Subcutaneous adipose tissue (tissue), 4 donors: ENCODE measurements around the gene RBMS1. TPM values are rescaled to one million over a fixed set of nuclear protein-coding genes. Genes with fewer than 3 reads are reported as not detected.

Experiments
- total RNA-seq, 4 donors: library from RNA; depleted of rRNA; stranded (reverse); fragments of >200 nt; gene quantifications; one replicate each; pipeline ENCODE4 v1.1.0, GENCODE V29; 2016
- TF ChIP-seq, protein P1 (sequence below): fragments of 450-650 bp; IDR thresholded peaks from one replicate; pipeline ENCODE4 v1.5.1; 2016; ENCODE audit warnings: low read depth, mild to moderate bottlenecking, control low read depth, antibody characterized with exemption, moderate library complexity

The RBMS1 gene
- total RNA-seq, 4 donors from 2014 or later, result 80.1 to 164 (median 95.7) TPM

DNA sequence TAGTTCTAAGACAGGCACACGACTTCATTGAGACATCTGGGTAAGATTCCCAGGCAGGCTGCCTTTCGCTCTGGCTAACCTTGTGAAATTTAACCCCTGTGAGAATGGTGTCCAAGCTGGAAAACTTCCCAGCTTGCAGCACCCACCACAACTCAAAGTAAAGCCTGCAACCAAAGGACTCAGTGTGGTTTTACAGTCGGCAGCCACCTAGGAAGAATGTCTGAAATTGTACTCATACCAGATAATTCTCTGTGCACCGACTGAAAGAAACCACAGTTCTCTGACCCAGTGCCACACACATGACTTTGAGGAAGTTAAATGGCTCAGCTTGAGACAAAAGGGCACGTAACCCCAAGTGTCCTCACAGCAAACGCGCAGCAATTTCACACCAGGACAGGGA, 125.7 kb downstream of the RBMS1 start:
- TF ChIP-seq, protein P1, sequence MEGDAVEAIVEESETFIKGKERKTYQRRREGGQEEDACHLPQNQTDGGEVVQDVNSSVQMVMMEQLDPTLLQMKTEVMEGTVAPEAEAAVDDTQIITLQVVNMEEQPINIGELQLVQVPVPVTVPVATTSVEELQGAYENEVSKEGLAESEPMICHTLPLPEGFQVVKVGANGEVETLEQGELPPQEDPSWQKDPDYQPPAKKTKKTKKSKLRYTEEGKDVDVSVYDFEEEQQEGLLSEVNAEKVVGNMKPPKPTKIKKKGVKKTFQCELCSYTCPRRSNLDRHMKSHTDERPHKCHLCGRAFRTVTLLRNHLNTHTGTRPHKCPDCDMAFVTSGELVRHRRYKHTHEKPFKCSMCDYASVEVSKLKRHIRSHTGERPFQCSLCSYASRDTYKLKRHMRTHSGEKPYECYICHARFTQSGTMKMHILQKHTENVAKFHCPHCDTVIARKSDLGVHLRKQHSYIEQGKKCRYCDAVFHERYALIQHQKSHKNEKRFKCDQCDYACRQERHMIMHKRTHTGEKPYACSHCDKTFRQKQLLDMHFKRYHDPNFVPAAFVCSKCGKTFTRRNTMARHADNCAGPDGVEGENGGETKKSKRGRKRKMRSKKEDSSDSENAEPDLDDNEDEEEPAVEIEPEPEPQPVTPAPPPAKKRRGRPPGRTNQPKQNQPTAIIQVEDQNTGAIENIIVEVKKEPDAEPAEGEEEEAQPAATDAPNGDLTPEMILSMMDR, result no peak

DNA sequence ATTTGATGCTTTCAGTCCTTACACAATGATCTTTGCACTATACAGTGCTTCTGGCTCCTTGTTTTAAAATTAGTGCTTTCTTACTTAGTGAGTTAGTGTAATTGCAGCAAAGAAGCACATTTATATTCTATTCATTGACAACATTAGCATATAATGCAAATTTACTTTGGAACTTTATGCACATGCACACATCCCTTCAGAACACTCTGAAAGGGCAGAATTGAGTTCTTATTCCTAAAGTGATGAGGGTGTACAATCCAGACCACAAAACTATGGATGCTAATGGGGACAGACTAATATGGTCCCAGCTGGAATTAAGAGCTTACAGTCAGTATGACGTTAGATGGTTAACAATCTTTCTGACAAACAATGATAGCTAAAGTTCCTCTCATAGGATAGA, 127.1 kb downstream of the RBMS1 start:
- TF ChIP-seq, protein P1, result no peak

DNA sequence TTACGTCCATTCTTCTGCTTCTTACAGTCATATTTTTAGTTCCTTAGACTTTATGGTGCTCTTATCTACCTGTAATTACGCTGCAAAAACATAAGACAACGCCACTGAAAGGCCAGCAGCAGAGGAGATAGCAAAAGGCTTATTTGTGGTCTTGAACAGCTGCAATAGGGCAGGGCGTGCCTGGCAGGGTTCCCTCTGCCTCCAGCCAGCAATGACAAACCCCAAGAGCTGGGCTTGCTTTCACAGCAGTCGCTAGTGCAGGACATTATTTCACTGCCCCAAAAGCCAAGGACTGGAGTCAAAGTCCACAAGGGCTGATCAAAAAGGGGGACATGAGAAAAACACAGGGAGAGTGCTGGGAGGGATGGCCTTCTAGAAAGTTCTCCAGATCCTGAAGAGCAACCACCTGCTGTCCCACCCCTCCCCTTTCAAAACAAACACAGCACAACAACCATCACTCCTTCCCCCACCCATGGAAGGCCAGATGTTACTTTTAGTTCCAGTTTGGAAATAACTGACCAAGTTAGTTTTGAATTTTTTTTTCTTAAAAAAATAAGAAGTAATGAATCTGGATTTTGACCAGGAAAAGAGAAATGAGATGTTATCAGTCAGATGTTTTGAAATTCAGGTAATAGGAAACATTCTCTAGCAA, 127.8 kb downstream of the RBMS1 start:
- TF ChIP-seq, protein P1, result no peak

DNA sequence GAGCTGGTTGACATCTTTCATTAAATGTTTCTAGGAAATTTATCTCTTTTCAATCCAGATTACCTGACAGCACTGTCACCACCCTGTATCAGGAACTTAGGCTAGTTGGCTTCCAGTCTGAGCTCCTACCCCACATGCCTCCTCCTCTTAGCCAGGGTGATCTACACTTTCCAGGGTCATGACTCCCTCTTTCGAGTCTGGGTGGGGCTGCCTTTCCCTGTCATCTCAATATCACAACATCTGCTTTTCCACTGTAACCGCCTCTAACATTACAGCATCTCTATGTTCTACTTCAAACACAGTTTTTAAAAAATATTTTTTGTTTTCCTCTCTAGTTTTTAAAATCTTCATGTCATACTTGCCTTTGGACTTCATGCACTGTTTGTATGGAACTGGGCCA, 129.2 kb downstream of the RBMS1 start:
- TF ChIP-seq, protein P1, result no peak

DNA sequence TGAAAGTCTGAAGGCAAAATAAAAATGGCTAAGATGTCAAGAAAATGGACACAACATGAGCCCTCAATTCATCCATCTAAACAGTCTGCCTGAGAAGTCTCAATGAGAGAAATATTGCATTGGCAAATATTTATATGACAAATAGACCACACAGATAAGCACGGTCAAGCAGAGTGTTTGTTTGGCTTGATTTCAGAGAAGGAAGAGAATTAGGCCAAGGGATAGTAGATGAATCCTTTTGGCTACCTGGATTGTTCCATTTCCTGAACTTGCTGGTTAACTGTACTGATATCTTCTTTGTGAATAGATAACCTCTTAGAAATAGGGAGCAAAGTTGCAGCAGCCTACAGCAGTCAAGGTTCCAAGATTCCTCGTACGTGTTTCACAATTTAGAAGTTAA, 129.6 kb downstream of the RBMS1 start:
- TF ChIP-seq, protein P1, result no peak

DNA sequence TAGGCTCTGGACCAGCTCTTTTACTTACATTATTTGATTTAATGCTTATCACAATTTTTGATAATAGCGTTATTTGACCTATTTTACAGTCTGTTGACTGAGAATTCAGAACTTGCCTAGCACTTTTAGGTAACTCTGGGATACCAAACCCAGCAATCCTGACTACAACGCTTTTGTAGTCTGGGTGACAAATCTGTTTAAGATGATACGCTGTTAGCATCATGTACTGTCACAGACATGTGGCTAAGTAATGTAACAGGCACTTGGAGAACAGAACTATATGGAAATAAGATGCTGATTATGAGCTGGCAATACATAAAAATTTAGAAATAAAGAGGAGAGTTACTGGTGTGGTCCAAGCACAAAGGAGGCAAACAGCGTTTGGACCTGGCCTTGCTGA, 130.6 kb downstream of the RBMS1 start:
- TF ChIP-seq, protein P1, result no peak

DNA sequence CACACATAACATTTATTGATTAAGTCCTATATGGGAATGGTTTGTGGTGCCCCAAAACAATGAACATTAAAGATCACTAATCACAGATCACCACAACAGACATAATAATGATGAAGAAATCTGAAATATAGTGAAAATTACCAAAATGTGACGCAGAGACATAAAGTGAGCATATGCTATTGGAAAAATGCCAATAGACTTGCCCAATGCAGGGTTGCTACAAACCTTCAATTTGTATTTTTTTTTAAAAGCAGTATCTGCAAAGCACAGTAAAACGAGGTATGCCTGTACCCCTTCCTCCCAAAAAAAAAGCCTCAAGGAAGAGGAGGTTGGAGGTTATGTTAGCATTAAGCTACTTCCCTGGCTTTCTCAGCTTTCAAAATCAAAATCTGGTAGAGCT, 131.1 kb downstream of the RBMS1 start:
- TF ChIP-seq, protein P1, result no peak
